ENCODE results near the gene TRIM17. TPM values are rescaled to one million over a fixed set of nuclear protein-coding genes. Genes with fewer than 3 reads are reported as not detected.

TRIM17 gene
- total RNA-seq, 3 donors from 2014 or later: 7.3 to 9.5 TPM; not detected in 1

DNA sequence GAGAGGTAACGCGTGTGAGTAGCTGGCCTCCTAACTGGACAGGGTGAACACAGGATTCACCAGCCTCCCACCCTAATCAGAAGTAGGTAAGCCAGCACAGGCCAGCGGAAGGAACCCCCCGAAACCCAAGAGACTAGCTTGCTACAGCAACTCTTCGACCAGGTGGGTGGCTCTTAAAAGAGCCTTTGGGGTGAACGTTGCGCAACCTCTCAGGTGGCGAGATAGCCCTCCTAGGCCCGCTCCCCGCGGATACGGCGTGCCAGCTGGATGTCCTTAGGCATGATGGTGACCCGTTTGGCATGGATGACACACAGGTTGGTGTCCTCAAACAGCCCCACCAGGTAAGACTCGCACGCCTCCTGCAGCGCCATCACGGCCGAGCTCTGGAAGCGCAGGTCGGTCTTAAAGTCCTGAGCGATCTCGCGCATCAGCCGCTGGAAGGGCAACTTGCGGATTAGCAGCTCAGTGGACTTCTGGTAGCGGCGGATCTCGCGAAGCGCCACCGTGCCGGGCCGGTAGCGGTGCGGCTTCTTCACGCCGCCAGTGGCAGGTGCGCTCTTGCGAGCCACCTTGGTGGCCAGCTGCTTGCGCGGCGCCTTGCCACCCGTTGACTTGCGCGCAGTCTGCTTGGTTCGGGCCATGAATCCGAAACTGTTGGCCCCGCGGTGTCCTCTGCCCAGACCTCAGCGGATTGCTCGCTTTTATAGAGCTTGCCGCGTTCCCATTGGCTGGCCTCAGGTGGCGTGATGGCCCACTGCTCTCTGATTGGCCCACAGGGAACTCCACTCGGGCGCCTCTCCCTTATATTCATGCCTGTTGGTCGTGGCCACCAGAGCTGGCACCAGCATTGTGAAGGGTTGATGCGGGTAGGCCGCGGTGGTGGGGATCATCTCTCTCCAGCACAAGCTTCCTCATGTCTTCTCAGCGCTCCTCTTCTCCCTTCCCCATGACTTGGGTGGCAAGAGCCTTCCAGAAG lies 8.3 kb upstream of the TRIM17 start:
- Histone ChIP-seq H3K4me1 (no peaks in the 10 kb centered on the region), H3K9me3 (no peaks in the 10 kb centered on the region), H3K4me3 (no peak overlapping the region), H3K36me3 (no peaks in the 10 kb centered on the region), H3K27ac (no peak overlapping the region), H3K27me3 (no peaks in the 10 kb centered on the region)
- DNase-seq (ENCODE audit: low spot score in 2 of 2): no peak
- intact Hi-C loops (cut with DNase I; ENCODE audit: low total_unique reads): no loop called here
- no peak for TF ChIP-seq POLR2A (IDR thresholded peaks at IDR 0.05)
- no peak for TF ChIP-seq CTCF (IDR thresholded peaks at IDR 0.05)
- no peak for TF ChIP-seq POLR2AphosphoS5 (IDR thresholded peaks at IDR 0.05)

GRCh38 chr1:228423404-228424053 lies 6.9 kb upstream of the TRIM17 start:
- no peaks in the 10 kb centered on the region for H3K36me3 ChIP-seq
- no peak overlapping the region for H3K4me3 ChIP-seq
- no peak for TF ChIP-seq POLR2A (IDR thresholded peaks at IDR 0.05)
- no peak for TF ChIP-seq CTCF (IDR thresholded peaks at IDR 0.05)
- TF ChIP-seq POLR2AphosphoS5 (IDR thresholded peaks at IDR 0.05): no peak
- DNase-seq (ENCODE audit: low spot score in 2 of 2): no peak
- H3K9me3 ChIP-seq: no peaks in the 10 kb centered on the region
- no peaks in the 10 kb centered on the region for H3K4me1 ChIP-seq
- no peaks in the 10 kb centered on the region for H3K27me3 ChIP-seq
- intact Hi-C loops (cut with DNase I; ENCODE audit: low total_unique reads): no loop called here
- H3K27ac ChIP-seq: no peak overlapping the region

DNA sequence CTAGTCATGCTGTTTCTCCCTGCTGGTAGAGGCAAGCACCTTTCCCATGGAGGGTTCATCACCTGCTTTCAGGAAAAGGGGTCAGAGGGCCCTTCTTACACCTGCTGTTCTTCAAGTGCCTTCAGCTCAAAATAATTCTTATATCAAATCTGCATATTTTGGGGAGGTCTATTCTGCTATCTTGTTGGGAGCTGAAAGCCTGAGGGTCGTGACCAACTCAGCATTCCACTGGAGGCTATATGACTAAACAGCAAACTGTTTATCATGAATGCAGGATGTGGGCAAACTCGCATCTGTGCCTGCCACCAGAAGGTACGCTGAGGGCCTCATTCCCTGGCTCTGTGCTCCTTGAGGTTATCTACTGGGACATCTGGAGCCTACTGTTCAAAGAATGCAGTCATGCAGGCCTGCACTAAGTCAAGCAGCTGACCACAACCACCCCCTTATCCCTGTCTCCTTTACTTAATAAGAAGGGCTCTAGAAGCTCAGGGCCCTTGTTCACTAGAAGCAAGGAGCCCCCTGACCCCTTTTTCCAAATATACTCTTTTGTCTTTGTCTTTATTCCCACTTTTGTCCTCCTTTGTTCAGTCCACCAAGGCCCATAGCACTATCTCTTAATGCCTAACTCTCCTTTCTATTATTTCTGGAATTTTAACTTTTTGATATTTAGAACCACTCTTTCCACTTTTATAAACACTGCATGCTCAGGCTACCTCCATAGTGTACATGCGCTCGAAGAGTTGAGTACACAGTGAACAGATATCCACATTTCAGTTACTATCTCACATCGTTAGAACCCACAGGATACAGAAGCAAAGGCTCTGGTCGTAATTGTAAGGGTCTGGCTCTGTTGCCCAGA lies 4.5 kb upstream of the TRIM17 start:
- Histone ChIP-seq H3K27me3 (no peaks in the 10 kb centered on the region), H3K9me3 (no peaks in the 10 kb centered on the region), H3K4me3 (no peak overlapping the region), H3K36me3 (no peaks in the 10 kb centered on the region), H3K27ac (no peak overlapping the region), H3K4me1 (no peaks in the 10 kb centered on the region)
- DNase-seq (ENCODE audit: low spot score in 2 of 2): no peak
- intact Hi-C loops (cut with DNase I; ENCODE audit: low total_unique reads): no loop called here
- no peak for TF ChIP-seq CTCF (IDR thresholded peaks at IDR 0.05)
- no peak for TF ChIP-seq POLR2AphosphoS5 (IDR thresholded peaks at IDR 0.05)
- no peak for TF ChIP-seq POLR2A (IDR thresholded peaks at IDR 0.05)

- intact Hi-C loops (cut with DNase I; ENCODE audit: low total_unique reads): no loop called here
- H3K27ac ChIP-seq: peak overlapping the region; percentile 49 to 80
- no peaks in the 10 kb centered on the region for H3K9me3 ChIP-seq
- TF ChIP-seq POLR2A (IDR thresholded peaks at IDR 0.05): no peak
- no peak for TF ChIP-seq CTCF (IDR thresholded peaks at IDR 0.05)
- TF ChIP-seq POLR2AphosphoS5 (IDR thresholded peaks at IDR 0.05): peak in 1 of 3 donors; percentile 20
- H3K36me3 ChIP-seq: no peaks in the 10 kb centered on the region
- DNase-seq (ENCODE audit: low spot score in 2 of 2): peak in 1 of 2 donors; percentile 59
- H3K4me3 ChIP-seq: peak overlapping the region in 2 of 3 donors; percentile 69 to 91
- no peaks in the 10 kb centered on the region for H3K27me3 ChIP-seq
- H3K4me1 ChIP-seq: no peaks in the 10 kb centered on the region
Observed at GRCh38 chr1:228417483-228418203, 982 bp upstream of the TRIM17 start.

Measured in breast epithelium (tissue), 4 donors.